ENCODE measurements around the gene SREK1IP1. TPM values are rescaled to one million over a fixed set of nuclear protein-coding genes. Genes with fewer than 3 reads are reported as not detected.

SREK1IP1 gene
- total and polyA plus RNA-seq, 2 of the 13 experiments (the other 11 are each of a cell fraction or from before 2014, with no cell fraction given): 3.1 to 16.5 TPM

DNA sequence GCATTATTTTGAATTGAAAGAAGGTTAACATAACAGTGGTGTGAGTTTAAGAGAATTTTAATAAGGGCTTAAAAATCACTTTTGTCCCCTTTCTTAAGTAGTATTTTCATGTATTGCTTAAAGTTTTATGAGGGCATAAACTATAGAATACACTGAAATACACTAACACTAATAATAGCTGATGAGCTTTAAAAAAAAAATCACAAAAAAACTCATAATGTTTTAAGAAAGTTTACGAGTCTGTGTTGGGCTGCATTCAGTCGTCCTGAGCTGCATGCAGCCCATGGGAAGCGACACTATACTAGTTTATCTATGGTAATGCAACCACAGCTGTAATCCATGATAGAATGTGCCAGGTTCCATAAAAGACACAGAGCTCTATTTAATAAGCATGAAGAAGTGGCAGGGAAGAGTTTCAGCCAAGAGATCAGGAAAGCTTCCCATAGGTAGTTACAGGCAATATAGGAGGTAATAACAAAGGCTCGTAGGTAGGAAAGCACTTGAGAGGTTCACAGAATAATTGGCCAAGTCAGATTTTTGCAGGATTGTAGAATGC, 4.5 kb downstream of the SREK1IP1 start:
- Histone ChIP-seq H3K36me3 (replicated peaks in 1 of 2; ENCODE audit: control insufficient read depth in 1 of 2, insufficient read depth in 2 of 2, low read length in 2 of 2) (peaks cover 0 to 31% of the 10 kb centered on the region in 2 experiments; a peak in 3 of 5 replicates), H3K4me2 (ENCODE audit: low read depth, low read length) (no peak overlapping the region), H3K27me3 (ENCODE audit: control insufficient read depth in 1 of 2, insufficient read depth in 2 of 2, low read length in 2 of 2) (no peaks in the 10 kb centered on the region; a peak in 1 of 5 replicates), H3K79me2 (ENCODE audit: insufficient read depth, low read length) (peaks cover 47% of the 10 kb centered on the region), H2AFZ (ENCODE audit: low read length) (no peak overlapping the region), H3K4me1 (ENCODE audit: insufficient read depth, low read length) (peaks cover 20% of the 10 kb centered on the region), H4K20me1 (ENCODE audit: insufficient read depth, low read length) (no peaks in the 10 kb centered on the region; the same call in 1 of the 2 replicates), H3K27ac (ENCODE audit: extremely low read length, insufficient read depth, low read length) (no peak overlapping the region), H3K4me3 (replicated peaks in 1 of 3; ENCODE audit: insufficient read depth in 1 of 3, low read depth in 2 of 3, low read length in 3 of 3) (no peak overlapping the region), H3K9me3 (ENCODE audit: low read length) (no peaks in the 10 kb centered on the region), H3K9ac (ENCODE audit: insufficient read depth, low read depth, low read length) (no peak overlapping the region)
- in situ Hi-C loops (cut with HindIII; ENCODE audit: extremely low pct_ligation_motif_present, low pct_unique_long_range_greater_than_20kb): no loop called here
- ChIA-PET CTCF (ENCODE audit: low intra/inter-chr PET ratio, low total read pairs) (no interaction called here), POLR2A (no interaction called here)
- WGBS (ENCODE audit: low lambda C conversion rate): 98% methylated on average over 4 of the region's 4 CpGs
- no peak for TF ChIP-seq PHF20 (CRISPR knock-in tag; IDR thresholded peaks at IDR 0.05)
- TF ChIP-seq MBNL3 (CRISPR knock-in tag; conservative IDR thresholded peaks at IDR 0.05): no peak
- no peak for TF ChIP-seq GATAD2A (CRISPR knock-in tag; IDR thresholded peaks at IDR 0.05)
- no peak for TF ChIP-seq TBX2 (CRISPR knock-in tag; IDR thresholded peaks at IDR 0.05; ENCODE audit: borderline replicate concordance)
- no peak for TF ChIP-seq ZNF703 (CRISPR knock-in tag; IDR thresholded peaks at IDR 0.05; ENCODE audit: borderline replicate concordance)
- TF ChIP-seq ZNF331 (CRISPR knock-in tag; IDR thresholded peaks at IDR 0.05): no peak
- TF ChIP-seq EZH2 (conservative IDR thresholded peaks at IDR 0.05; ENCODE audit: low read depth, low read length): no peak
- TF ChIP-seq ZNF225 (CRISPR knock-in tag; IDR thresholded peaks at IDR 0.05): no peak
- TF ChIP-seq STAT5B (CRISPR knock-in tag; IDR thresholded peaks at IDR 0.05): no peak
- no peak for TF ChIP-seq ZSCAN9 (CRISPR knock-in tag; IDR thresholded peaks at IDR 0.05; ENCODE audit: borderline replicate concordance)
- TF ChIP-seq PHF21A (CRISPR knock-in tag; IDR thresholded peaks at IDR 0.05): no peak
- FAIRE-seq (no peak), DNase-seq (ENCODE audit: low spot score) (no peak), ATAC-seq (no peak)
- intact Hi-C loops (cut with micrococcal nuclease; ENCODE audit: unreplicated experiment): no loop called here
- BruUV-seq (replicated peaks): no TSS peak
